22Rv1 (cell line): ENCODE data around the gene RBSN.

Experiments used
- ZFX ChIP-seq: fragments of 450-650 bp; IDR thresholded peaks from 2 replicates; pipeline ENCODE4 v1.6.1; 2017; ENCODE audit warnings: antibody characterized with exemption, borderline replicate concordance
- TF ChIP-seq, protein P1 (sequence below): fragments of 450-650 bp; IDR thresholded peaks from 2 replicates; pipeline ENCODE4 v1.5.1; 2017; ENCODE audit warnings: mild to moderate bottlenecking

GRCh38 chr3:15064299-15064834 lies 34.6 kb downstream of the RBSN start:
- TF ChIP-seq, protein P1, sequence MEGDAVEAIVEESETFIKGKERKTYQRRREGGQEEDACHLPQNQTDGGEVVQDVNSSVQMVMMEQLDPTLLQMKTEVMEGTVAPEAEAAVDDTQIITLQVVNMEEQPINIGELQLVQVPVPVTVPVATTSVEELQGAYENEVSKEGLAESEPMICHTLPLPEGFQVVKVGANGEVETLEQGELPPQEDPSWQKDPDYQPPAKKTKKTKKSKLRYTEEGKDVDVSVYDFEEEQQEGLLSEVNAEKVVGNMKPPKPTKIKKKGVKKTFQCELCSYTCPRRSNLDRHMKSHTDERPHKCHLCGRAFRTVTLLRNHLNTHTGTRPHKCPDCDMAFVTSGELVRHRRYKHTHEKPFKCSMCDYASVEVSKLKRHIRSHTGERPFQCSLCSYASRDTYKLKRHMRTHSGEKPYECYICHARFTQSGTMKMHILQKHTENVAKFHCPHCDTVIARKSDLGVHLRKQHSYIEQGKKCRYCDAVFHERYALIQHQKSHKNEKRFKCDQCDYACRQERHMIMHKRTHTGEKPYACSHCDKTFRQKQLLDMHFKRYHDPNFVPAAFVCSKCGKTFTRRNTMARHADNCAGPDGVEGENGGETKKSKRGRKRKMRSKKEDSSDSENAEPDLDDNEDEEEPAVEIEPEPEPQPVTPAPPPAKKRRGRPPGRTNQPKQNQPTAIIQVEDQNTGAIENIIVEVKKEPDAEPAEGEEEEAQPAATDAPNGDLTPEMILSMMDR: no peak
- TF ChIP-seq ZFX: no peak
